ES-I3 (cell line): ENCODE results near the gene NPLOC4.
"Not testable (repeated sequence)": the region's sequence is repeated elsewhere in the genome, so short reads cannot be mapped to it uniquely, and the experiment has no call there.

Experiments
- H3K36me3 ChIP-seq: 2 replicates; pipeline ENCODE4 v1.6.1; 2013; ENCODE audit warnings: mild to moderate bottlenecking, low read length, control low read depth, moderate library complexity; ENCODE audit not compliant: insufficient read depth
- H3K4me1 ChIP-seq: 2 replicates; pipeline ENCODE4 v1.6.1; 2013; ENCODE audit warnings: mild to moderate bottlenecking, control low read depth, low read length; ENCODE audit not compliant: insufficient read depth
- H3K9ac ChIP-seq: 2 replicates; pipeline ENCODE4 v1.6.1; 2013; ENCODE audit warnings: low read depth, mild to moderate bottlenecking, low read length, moderate library complexity
- H3K9me3 ChIP-seq: 2 replicates; pipeline ENCODE4 v1.6.1; 2013; ENCODE audit warnings: mild to moderate bottlenecking, low read length, moderate library complexity; ENCODE audit not compliant: control insufficient read depth, insufficient read depth

The NPLOC4 gene

GRCh38 chr17:81534157-81535006 is 102.5 kb downstream of the NPLOC4 start:
- Histone ChIP-seq H3K9me3 (no peaks in the 10 kb centered on the region), H3K4me1 (no peaks in the 10 kb centered on the region; the same call in 1 of the 2 replicates), H3K36me3 (no peaks in the 10 kb centered on the region), H3K9ac (no peak overlapping the region)

GRCh38 chr17:81533339-81534141 is 103.4 kb downstream of the NPLOC4 start:
- H3K9me3 ChIP-seq: no peaks in the 10 kb centered on the region
- H3K9ac ChIP-seq: no peak overlapping the region
- H3K4me1 ChIP-seq: no peaks in the 10 kb centered on the region; the same call in 1 of the 2 replicates
- H3K36me3 ChIP-seq: no peaks in the 10 kb centered on the region

- Histone ChIP-seq H3K36me3 (no peaks in the 10 kb centered on the region), H3K9me3 (no peaks in the 10 kb centered on the region), H3K4me1 (no peaks in the 10 kb centered on the region; the same call in 1 of the 2 replicates), H3K9ac (no peak overlapping the region)
Measured at GRCh38 chr17:81532490-81533287, 104.2 kb downstream of the NPLOC4 start.

DNA sequence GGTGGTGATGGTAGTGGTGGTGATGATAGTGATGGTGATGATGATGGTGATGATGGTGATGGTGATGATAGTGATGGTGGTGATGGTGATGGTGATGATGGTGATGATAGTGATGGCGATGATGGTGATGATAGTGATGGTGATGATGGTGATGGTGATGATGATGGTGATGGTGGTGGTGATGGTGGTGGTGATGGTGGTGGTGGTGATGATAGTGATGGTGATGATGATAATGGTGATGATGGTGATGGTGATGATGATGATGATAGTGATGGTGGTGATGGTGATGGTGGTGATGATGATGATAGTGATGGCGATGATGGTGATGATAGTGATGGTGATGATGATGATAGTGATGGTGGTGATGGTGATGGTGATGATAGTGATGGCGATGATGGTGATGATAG is 104.9 kb downstream of the NPLOC4 start:
- not testable (repeated sequence) for H3K36me3 ChIP-seq, H3K9ac ChIP-seq, H3K9me3 ChIP-seq, H3K4me1 ChIP-seq

GRCh38 chr17:81531013-81531412 is 105.9 kb downstream of the NPLOC4 start:
- H3K9ac ChIP-seq, H3K4me1 ChIP-seq, H3K9me3 ChIP-seq, H3K36me3 ChIP-seq: not testable (repeated sequence)

DNA sequence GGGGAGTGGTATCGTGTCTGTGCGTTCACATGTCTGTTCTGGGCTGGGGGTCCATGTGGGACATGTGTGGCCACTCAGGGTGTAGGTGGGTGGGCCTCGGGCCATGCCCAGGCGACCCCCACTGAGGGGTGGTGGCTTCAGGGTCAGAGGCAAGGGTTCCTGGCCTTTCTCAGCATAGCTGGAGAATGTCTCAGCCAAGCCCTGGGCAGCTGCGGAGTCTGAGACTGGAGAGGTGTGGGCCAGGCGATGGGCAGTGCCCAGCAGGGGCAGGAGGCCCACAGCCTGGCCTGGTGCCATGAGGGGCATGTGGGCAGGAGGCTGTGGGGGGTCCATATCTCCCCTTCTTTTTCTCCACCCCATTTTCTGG is 107.5 kb downstream of the NPLOC4 start:
- no peak overlapping the region for H3K9ac ChIP-seq
- no peaks in the 10 kb centered on the region for H3K9me3 ChIP-seq
- H3K4me1 ChIP-seq: no peaks in the 10 kb centered on the region
- no peaks in the 10 kb centered on the region for H3K36me3 ChIP-seq

- H3K9ac ChIP-seq: no peak overlapping the region
- no peaks in the 10 kb centered on the region for H3K9me3 ChIP-seq
- H3K4me1 ChIP-seq: no peaks in the 10 kb centered on the region
- H3K36me3 ChIP-seq: no peaks in the 10 kb centered on the region
Measured at GRCh38 chr17:81528651-81529436, 108.1 kb downstream of the NPLOC4 start.

GRCh38 chr17:81528384-81528650 is 108.6 kb downstream of the NPLOC4 start:
- Histone ChIP-seq H3K4me1 (no peaks in the 10 kb centered on the region; the same call in 1 of the 2 replicates), H3K9ac (no peak overlapping the region), H3K9me3 (no peaks in the 10 kb centered on the region), H3K36me3 (no peaks in the 10 kb centered on the region)

GRCh38 chr17:81527591-81528383 is 109.1 kb downstream of the NPLOC4 start, which contains the start of gene FSCN2:
Gene FSCN2 (plus strand): TSS chr17:81528377. CDS start chr17:81528532, 155 bp downstream.
- H3K36me3 ChIP-seq: no peaks in the 10 kb centered on the region
- H3K9ac ChIP-seq: no peak within 1 kb of the TSS
- no peaks in the 10 kb centered on the region for H3K9me3 ChIP-seq
- no peaks in the 10 kb centered on the region; the same call in 1 of the 2 replicates for H3K4me1 ChIP-seq

GRCh38 chr17:81526662-81527571 is 110.0 kb downstream of the NPLOC4 start:
- Histone ChIP-seq H3K9ac (no peak overlapping the region), H3K4me1 (no peaks in the 10 kb centered on the region; the same call in 1 of the 2 replicates), H3K36me3 (no peaks in the 10 kb centered on the region), H3K9me3 (no peaks in the 10 kb centered on the region)

DNA sequence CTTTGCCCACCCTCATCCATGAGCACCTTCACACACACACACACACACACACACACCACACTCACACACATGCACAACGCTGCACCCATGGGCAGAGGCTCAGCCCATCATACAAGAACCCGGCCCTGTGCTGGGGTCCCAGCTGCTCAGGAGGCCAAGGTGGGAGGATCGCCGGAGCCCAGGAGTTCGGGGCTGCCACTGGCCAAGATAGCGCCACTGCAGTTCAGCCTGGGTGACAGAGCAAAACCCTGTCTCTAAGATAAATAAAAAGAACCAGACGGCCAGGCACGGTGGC is 112.1 kb downstream of the NPLOC4 start:
- no peaks in the 10 kb centered on the region for H3K9me3 ChIP-seq

GRCh38 chr17:81524039-81524864 is 112.7 kb downstream of the NPLOC4 start:
- no peaks in the 10 kb centered on the region for H3K36me3 ChIP-seq
- H3K9ac ChIP-seq: no peak overlapping the region
- H3K9me3 ChIP-seq: no peaks in the 10 kb centered on the region
- H3K4me1 ChIP-seq: peaks cover 6% of the 10 kb centered on the region

More for the DNA sequence above, 112.1 kb downstream of the NPLOC4 start:
- peaks cover 6% of the 10 kb centered on the region for H3K4me1 ChIP-seq
- H3K36me3 ChIP-seq: no peaks in the 10 kb centered on the region
- no peak overlapping the region for H3K9ac ChIP-seq
